GM12874 (cell line): ENCODE results near the gene ADGRL4.

Experiments used
- CTCF ChIP-seq: IDR thresholded peaks from 2 replicates; pipeline ENCODE4 v1.5.1; 2011; ENCODE audit warnings: low read depth, mild to moderate bottlenecking, control low read depth, low read length, moderate library complexity; ENCODE audit not compliant: insufficient read depth

ADGRL4 gene

GRCh38 chr1:79041666-79042065 lies 35.1 kb upstream of the ADGRL4 start:
- no peak for TF ChIP-seq CTCF

DNA sequence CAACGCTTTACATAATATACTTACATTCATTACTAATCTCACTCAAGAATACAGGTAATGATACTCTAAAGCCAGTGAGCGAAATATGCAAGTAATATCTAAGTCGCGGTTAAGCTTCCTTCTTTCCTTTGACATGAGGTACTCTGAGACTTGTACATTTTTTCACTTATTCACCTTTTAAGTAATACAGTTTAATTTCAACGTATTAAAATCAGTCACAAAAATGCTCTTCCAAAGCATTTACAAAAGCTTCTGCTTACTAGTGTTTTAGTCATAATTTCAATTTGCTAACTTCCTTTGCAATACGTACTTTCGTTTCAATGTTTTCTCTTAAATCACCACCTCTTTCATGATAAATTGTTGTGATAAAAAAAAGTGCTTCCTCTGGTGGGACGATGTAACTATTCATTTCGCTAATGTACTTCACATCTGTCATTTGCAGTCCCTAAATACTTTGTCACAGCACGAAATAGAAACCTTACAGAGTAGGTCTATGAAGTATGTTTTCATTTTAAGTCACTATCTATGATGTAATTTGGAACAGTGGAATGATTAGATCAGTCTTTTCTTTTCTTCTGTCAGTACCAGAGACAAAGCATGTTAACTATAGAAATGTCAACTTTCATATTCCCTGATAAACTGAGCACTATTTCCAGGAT lies 34.0 kb upstream of the ADGRL4 start:
- TF ChIP-seq CTCF, result no peak

DNA sequence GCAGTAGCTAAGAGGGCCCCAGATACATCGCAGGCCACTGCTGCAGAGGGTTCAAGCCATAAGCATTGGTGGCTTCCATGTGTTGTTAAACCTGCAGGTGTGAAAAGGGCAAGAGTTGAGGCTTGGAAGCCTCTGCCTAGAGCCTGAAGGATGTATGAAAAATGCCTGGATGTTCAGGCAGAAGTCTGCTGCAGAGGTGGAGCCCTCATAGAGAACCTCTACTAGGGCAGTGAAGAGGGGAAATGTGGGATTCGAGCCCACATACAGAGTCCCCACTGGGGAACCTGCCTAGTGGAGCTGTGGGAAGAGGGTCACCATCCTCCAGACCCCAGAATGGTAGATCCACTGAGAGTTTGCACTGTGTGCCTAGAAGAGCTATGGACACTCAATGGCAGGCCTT lies 30.6 kb upstream of the ADGRL4 start:
- TF ChIP-seq CTCF, result no peak

GRCh38 chr1:79012500-79012899 lies 6.0 kb upstream of the ADGRL4 start:
- TF ChIP-seq CTCF, result no peak

DNA sequence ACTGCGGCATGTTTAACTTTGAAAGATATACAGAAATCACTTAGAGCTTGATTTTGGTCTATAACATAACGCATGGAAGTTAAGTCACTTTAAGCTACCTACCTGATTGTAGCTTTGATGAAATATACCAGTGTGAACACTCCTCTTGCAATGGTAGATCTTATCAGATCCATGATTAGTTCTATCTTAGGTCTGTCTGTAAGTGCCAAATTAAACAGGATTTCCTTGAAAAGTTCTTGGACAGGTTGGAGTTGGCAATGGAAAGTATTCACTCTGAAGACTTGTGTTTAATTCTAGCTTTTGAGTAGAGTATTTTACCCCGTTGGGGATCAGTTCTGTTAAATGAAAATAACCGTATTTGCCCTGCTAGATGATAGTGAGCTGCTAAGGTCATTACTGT lies 4.1 kb upstream of the ADGRL4 start:
- no peak for TF ChIP-seq CTCF

DNA sequence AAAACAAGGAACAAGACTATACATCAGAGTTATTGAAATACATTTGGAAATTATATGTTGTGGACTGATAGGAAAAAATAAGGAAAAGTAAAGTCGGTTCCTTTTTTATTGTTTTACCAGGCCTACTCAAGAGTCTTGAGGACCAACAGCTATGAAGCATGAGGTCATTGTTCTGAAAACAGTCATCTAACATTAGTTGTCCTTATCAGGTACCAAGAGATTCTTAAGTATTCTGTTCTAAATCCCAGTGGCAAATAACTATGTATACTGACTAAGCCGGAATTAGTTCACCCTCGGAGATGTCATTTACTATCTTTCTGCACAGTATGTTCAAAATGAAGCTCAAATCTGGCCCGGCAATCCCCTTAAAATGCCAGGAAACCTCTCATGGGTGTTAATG lies 585 bp downstream of the ADGRL4 start:
- TF ChIP-seq CTCF, result no peak

GRCh38 chr1:79004916-79005315 lies 1.6 kb downstream of the ADGRL4 start:
- no peak for TF ChIP-seq CTCF

- no peak for TF ChIP-seq CTCF
Measured at GRCh38 chr1:78996791-78997190, 9.7 kb downstream of the ADGRL4 start.
